C4-2B (cell line): ENCODE measurements around the gene USE1.

Source experiments
- ZFX ChIP-seq: fragments of 450-650 bp; IDR thresholded peaks from 2 replicates; pipeline ENCODE4 v1.6.1; 2017
- TF ChIP-seq, protein P1 (sequence below): fragments of 450-650 bp; conservative IDR thresholded peaks from 2 replicates; pipeline ENCODE4 v1.5.1; 2017; ENCODE audit warnings: mild to moderate bottlenecking

DNA sequence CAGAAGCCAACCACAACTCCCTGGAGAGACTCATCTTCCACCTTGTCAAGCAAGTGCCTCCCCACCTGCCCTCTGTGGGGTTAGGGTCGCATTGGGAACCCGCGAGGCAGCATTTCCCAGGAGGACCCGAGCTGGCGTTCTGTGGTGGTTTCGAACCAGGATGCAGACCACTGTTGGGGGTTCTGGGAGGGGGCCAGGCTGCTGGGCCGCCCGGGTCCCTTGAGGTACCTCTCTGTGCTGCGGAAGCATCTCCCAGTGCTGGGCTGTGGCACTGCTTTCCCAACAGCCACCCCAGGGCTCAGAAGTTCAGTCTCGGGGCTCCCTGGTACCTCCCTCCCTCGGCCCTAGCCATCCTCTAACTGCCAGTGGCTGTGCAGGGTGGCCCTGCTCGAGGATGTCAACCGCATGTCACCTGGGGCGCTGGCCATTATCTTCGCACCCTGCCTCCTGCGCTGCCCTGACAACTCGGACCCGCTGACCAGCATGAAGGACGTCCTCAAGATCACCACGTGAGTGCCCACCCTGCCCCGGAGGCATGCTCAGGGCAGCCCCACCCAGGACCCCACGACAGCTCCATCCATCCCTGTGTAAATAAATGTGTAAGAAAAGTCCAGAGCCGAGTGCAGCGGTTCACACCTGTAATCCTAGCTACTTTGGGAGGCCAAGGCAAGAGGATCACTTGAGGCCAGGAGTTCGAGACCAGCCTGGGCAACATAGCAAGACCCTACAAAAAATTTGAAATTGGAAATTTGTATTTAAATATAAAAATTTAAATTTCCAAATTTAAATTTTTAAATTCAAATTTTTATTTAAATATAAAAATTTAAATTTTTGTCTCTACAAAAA lies 8.2 kb upstream of the USE1 start:
- TF ChIP-seq, protein P1, sequence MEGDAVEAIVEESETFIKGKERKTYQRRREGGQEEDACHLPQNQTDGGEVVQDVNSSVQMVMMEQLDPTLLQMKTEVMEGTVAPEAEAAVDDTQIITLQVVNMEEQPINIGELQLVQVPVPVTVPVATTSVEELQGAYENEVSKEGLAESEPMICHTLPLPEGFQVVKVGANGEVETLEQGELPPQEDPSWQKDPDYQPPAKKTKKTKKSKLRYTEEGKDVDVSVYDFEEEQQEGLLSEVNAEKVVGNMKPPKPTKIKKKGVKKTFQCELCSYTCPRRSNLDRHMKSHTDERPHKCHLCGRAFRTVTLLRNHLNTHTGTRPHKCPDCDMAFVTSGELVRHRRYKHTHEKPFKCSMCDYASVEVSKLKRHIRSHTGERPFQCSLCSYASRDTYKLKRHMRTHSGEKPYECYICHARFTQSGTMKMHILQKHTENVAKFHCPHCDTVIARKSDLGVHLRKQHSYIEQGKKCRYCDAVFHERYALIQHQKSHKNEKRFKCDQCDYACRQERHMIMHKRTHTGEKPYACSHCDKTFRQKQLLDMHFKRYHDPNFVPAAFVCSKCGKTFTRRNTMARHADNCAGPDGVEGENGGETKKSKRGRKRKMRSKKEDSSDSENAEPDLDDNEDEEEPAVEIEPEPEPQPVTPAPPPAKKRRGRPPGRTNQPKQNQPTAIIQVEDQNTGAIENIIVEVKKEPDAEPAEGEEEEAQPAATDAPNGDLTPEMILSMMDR, result no peak
- no peak for TF ChIP-seq ZFX
